GM12864 (cell line): ENCODE measurements around the gene AP3B2.
A peak's percentile ranks its signal among the peaks of the same experiment; 100 is the strongest.

ENCODE experiments used
- DNase-seq: peaks from one replicate; pipeline ENCODE4 v3.0.0-alpha.2; 2011; ENCODE audit warnings: low read depth
- H3K4me3 ChIP-seq: 2 replicates; pipeline ENCODE4 v1.5.1; 2011; ENCODE audit warnings: mild to moderate bottlenecking, low read depth, low read length, control low read depth
- CTCF ChIP-seq: IDR thresholded peaks from 2 replicates; pipeline ENCODE4 v1.5.1; 2011; ENCODE audit warnings: low read depth, mild to moderate bottlenecking, moderate library complexity, low read length, control low read depth, inconsistent platforms; ENCODE audit errors: missing control alignments

Gene AP3B2

GRCh38 chr15:82709421-82710207 is at the start of gene AP3B2:
Gene AP3B2, minus strand, starts transcription at chr15:82709875. Its CDS starts 169 bp downstream, at chr15:82709706.
- peak within 1 kb of the TSS; percentile 65 for H3K4me3 ChIP-seq
- no peak for TF ChIP-seq CTCF

GRCh38 chr15:82751308-82751707 is 41.6 kb upstream of the AP3B2 start:
- no peak for DNase-seq
- no peak for TF ChIP-seq CTCF

More at GRCh38 chr15:82709421-82710207, at the start of gene AP3B2:
- peak; percentile 25 for DNase-seq

GRCh38 chr15:82750831-82751180 is 41.1 kb upstream of the AP3B2 start:
- no peak for DNase-seq
- TF ChIP-seq CTCF, result no peak
- H3K4me3 ChIP-seq, result peak overlapping the region; percentile 89

More at GRCh38 chr15:82751308-82751707, 41.6 kb upstream of the AP3B2 start:
- peak overlapping the region; percentile 89 for H3K4me3 ChIP-seq

GRCh38 chr15:82749951-82750830 is 40.5 kb upstream of the AP3B2 start:
- peak; percentile 77 for DNase-seq
- TF ChIP-seq CTCF, result no peak
- peak overlapping the region; percentile 89 for H3K4me3 ChIP-seq

- TF ChIP-seq CTCF, result no peak
- no peak for DNase-seq
Observed at GRCh38 chr15:82748315-82748714, 38.6 kb upstream of the AP3B2 start.

GRCh38 chr15:82743810-82744209 is 34.1 kb upstream of the AP3B2 start:
- TF ChIP-seq CTCF, result no peak
- no peak overlapping the region for H3K4me3 ChIP-seq
- DNase-seq, result no peak

More at GRCh38 chr15:82748315-82748714, 38.6 kb upstream of the AP3B2 start:
- no peak overlapping the region for H3K4me3 ChIP-seq
